ENCODE results near the gene LRRN4CL.

The LRRN4CL gene

GRCh38 chr11:62706850-62707247 lies 17.5 kb upstream of the LRRN4CL start:
- TF ChIP-seq TEAD4 (IDR thresholded peaks at IDR 0.05) = no peak

GRCh38 chr11:62705880-62706849 lies 16.8 kb upstream of the LRRN4CL start:
- TF ChIP-seq MAX (IDR thresholded peaks at IDR 0.05) = peak; percentile 52
- TF ChIP-seq EGR1 (IDR thresholded peaks at IDR 0.05) = no peak
- TF ChIP-seq NFIC (IDR thresholded peaks at IDR 0.05) = peak; percentile 34; the same call in 1 of the 2 replicates

- no peak for TF ChIP-seq RAD21 (IDR thresholded peaks at IDR 0.05; ENCODE audit: low read depth)
- no peak for TF ChIP-seq TAF1 (IDR thresholded peaks at IDR 0.05; ENCODE audit: low read depth)
- no peak for TF ChIP-seq YY1 (IDR thresholded peaks at IDR 0.05; ENCODE audit: low read depth)
- no peak for TF ChIP-seq FOXM1 (IDR thresholded peaks at IDR 0.05; ENCODE audit: borderline replicate concordance, low read depth)
- TF ChIP-seq USF1 (IDR thresholded peaks at IDR 0.05) = no peak
- no peak for TF ChIP-seq EGR1 (IDR thresholded peaks at IDR 0.05)
- TF ChIP-seq CREB1 (IDR thresholded peaks at IDR 0.05; ENCODE audit: low read depth) = no peak
- no peak for TF ChIP-seq REST (IDR thresholded peaks at IDR 0.05; ENCODE audit: low read depth)
- no peak for TF ChIP-seq EP300 (IDR thresholded peaks at IDR 0.05; ENCODE audit: borderline replicate concordance)
- no peak for TF ChIP-seq TEAD4 (IDR thresholded peaks at IDR 0.05)
- no peak for TF ChIP-seq CEBPB (IDR thresholded peaks at IDR 0.05)
- no peak for TF ChIP-seq ZBTB7A (IDR thresholded peaks at IDR 0.05; ENCODE audit: low read depth)
- TF ChIP-seq TCF12 (IDR thresholded peaks at IDR 0.05; ENCODE audit: low read depth) = no peak
- no peak for TF ChIP-seq MAX (IDR thresholded peaks at IDR 0.05)
- no peak for TF ChIP-seq NFIC (IDR thresholded peaks at IDR 0.05)
Observed at GRCh38 chr11:62705413-62705812, 16.1 kb upstream of the LRRN4CL start.

- TF ChIP-seq CREB1 (IDR thresholded peaks at IDR 0.05; ENCODE audit: low read depth) = no peak
- no peak for TF ChIP-seq FOXM1 (IDR thresholded peaks at IDR 0.05; ENCODE audit: borderline replicate concordance, low read depth)
- TF ChIP-seq REST (IDR thresholded peaks at IDR 0.05; ENCODE audit: low read depth) = no peak
- no peak for TF ChIP-seq MAX (IDR thresholded peaks at IDR 0.05)
- TF ChIP-seq ZBTB7A (IDR thresholded peaks at IDR 0.05; ENCODE audit: low read depth) = no peak
- TF ChIP-seq USF1 (IDR thresholded peaks at IDR 0.05) = no peak
- TF ChIP-seq TAF1 (IDR thresholded peaks at IDR 0.05; ENCODE audit: low read depth) = no peak
- no peak for TF ChIP-seq CEBPB (IDR thresholded peaks at IDR 0.05)
- TF ChIP-seq EGR1 (IDR thresholded peaks at IDR 0.05) = no peak
- no peak for TF ChIP-seq TEAD4 (IDR thresholded peaks at IDR 0.05)
- TF ChIP-seq NFIC (IDR thresholded peaks at IDR 0.05) = no peak
- TF ChIP-seq RAD21 (IDR thresholded peaks at IDR 0.05; ENCODE audit: low read depth) = no peak
- TF ChIP-seq EP300 (IDR thresholded peaks at IDR 0.05; ENCODE audit: borderline replicate concordance) = no peak
- no peak for TF ChIP-seq YY1 (IDR thresholded peaks at IDR 0.05; ENCODE audit: low read depth)
- no peak for TF ChIP-seq TCF12 (IDR thresholded peaks at IDR 0.05; ENCODE audit: low read depth)
Observed at GRCh38 chr11:62702246-62702645, 12.9 kb upstream of the LRRN4CL start.

GRCh38 chr11:62694455-62695167 lies 5.3 kb upstream of the LRRN4CL start:
- TF ChIP-seq REST (IDR thresholded peaks at IDR 0.05; ENCODE audit: low read depth) = no peak
- peak; percentile 69 for TF ChIP-seq RAD21 (IDR thresholded peaks at IDR 0.05; ENCODE audit: low read depth)
- TF ChIP-seq YY1 (IDR thresholded peaks at IDR 0.05; ENCODE audit: low read depth) = no peak
- TF ChIP-seq USF1 (IDR thresholded peaks at IDR 0.05) = no peak
- TF ChIP-seq CEBPB (IDR thresholded peaks at IDR 0.05) = no peak
- no peak for TF ChIP-seq TAF1 (IDR thresholded peaks at IDR 0.05; ENCODE audit: low read depth)
